Peyer's patch (tissue), 4 donors: ENCODE data around the gene LTBP2.

Experiments used
- POLR2A ChIP-seq, 2 donors: fragments of 450-650 bp; IDR thresholded peaks; one replicate each; pipeline ENCODE4 v1.5.1; 2017; ENCODE audit warnings: antibody characterized with exemption in 2 of 2, mild to moderate bottlenecking in 2 of 2, moderate library complexity in 2 of 2
- TF ChIP-seq, protein P1 (sequence below), 6 experiments: fragments of 450-650 bp in 4 of 6; fragments of 200-600 bp in 2 of 6; sonication (generic) in 1 of 6; IDR thresholded peaks; one replicate each; pipeline ENCODE4 v1.5.1; 2017 to 2019; ENCODE audit warnings: antibody characterized with exemption in 6 of 6, mild to moderate bottlenecking in 3 of 6, moderate library complexity in 1 of 6

DNA sequence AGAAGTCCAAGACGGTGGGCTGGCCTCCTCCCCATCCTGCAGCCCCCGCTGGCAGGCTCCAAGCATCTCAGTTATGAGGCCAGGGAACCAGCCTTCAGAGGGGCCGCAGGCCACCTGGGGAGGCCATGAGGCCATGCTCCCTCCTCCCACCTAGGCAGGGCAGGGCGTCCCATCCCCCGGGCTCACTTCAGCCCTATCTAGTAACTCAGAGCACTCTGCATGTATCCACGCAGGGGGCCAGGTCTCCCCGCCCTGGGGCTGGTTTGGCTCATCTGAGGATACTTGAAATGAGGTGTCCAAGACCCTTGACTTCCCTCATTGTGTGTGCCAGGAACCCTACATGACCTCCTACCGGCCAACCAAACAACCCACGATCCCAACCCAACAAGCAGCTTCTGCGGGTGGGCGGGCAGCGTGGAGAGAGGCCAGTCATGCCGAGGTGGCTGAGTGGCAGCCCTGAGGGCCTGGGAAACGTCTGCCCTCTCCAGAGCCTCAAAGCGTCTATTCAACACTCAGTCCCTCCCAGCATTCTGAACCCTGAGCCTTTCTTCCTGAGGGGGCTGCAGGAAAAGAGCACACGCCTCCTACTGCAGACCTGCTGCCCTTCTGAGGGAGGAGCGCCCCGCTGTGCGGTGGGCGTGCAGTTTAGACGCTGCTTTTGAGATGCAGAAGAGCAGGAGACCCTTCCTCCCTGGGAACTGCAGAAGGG, 101.7 kb downstream of the LTBP2 start:
- TF ChIP-seq, protein P1, sequence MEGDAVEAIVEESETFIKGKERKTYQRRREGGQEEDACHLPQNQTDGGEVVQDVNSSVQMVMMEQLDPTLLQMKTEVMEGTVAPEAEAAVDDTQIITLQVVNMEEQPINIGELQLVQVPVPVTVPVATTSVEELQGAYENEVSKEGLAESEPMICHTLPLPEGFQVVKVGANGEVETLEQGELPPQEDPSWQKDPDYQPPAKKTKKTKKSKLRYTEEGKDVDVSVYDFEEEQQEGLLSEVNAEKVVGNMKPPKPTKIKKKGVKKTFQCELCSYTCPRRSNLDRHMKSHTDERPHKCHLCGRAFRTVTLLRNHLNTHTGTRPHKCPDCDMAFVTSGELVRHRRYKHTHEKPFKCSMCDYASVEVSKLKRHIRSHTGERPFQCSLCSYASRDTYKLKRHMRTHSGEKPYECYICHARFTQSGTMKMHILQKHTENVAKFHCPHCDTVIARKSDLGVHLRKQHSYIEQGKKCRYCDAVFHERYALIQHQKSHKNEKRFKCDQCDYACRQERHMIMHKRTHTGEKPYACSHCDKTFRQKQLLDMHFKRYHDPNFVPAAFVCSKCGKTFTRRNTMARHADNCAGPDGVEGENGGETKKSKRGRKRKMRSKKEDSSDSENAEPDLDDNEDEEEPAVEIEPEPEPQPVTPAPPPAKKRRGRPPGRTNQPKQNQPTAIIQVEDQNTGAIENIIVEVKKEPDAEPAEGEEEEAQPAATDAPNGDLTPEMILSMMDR (IDR thresholded peaks at IDR 0.05): no peak
- TF ChIP-seq POLR2A (IDR thresholded peaks at IDR 0.05): no peak
